HG03159 (cell line): ENCODE results near the gene MID2.
"Not testable (repeated sequence)": the region's sequence is repeated elsewhere in the genome, so short reads cannot be mapped to it uniquely, and the experiment has no call there.

Experiments used
- ATAC-seq: cut with Tn5 transposase; IDR thresholded peaks from one replicate; pipeline ENCODE4 v1.9.1; 2021; ENCODE audit warnings: mild to moderate bottlenecking, moderate library complexity; ENCODE audit not compliant: unreplicated experiment

MID2 gene

GRCh38 chrX:107940095-107940494, 114.4 kb downstream of the MID2 start:
- no peak for ATAC-seq

GRCh38 chrX:107955337-107955736, 129.7 kb downstream of the MID2 start:
- not testable (repeated sequence) for ATAC-seq

- no peak for ATAC-seq
These were observed 143.0 kb downstream of the MID2 start for GRCh38 chrX:107968623-107969022.

- no peak for ATAC-seq
These were observed 144.4 kb downstream of the MID2 start for GRCh38 chrX:107970073-107970472.

- no peak for ATAC-seq
These were observed 146.0 kb downstream of the MID2 start for GRCh38 chrX:107971636-107972035.
